ENCODE measurements around the gene CHD6. TPM values are rescaled to one million over a fixed set of nuclear protein-coding genes. Genes with fewer than 3 reads are reported as not detected.
A peak's percentile ranks its signal among the peaks of the same experiment; 100 is the strongest.

Gene CHD6
- total RNA-seq, 1 donor from 2014 or later, result 36.8 TPM

- H3K4me3 Mint-ChIP-seq, result no peak overlapping the region
- H3K27me3 Mint-ChIP-seq (ENCODE audit: insufficient read depth), result peaks cover 2% of the 10 kb centered on the region
- no peak for DNase-seq (ENCODE audit: low spot score)
- peaks cover 4% of the 10 kb centered on the region for H3K9me3 Mint-ChIP-seq
- peaks cover 43% of the 10 kb centered on the region for H3K36me3 Mint-ChIP-seq (ENCODE audit: low read depth)
- intact Hi-C loops (cut with micrococcal nuclease), result no loop called here
- H3K4me1 Mint-ChIP-seq (ENCODE audit: low read depth), result peaks cover 21% of the 10 kb centered on the region
- H3K27ac Mint-ChIP-seq, result no peak overlapping the region
These were observed 171.7 kb downstream of the CHD6 start for GRCh38 chr20:41446456-41446855.

GRCh38 chr20:41444821-41445220, 173.4 kb downstream of the CHD6 start:
- no peak overlapping the region for H3K4me3 Mint-ChIP-seq
- H3K27me3 Mint-ChIP-seq (ENCODE audit: insufficient read depth), result peaks cover 2% of the 10 kb centered on the region
- H3K27ac Mint-ChIP-seq, result no peak overlapping the region
- peaks cover 43% of the 10 kb centered on the region for H3K36me3 Mint-ChIP-seq (ENCODE audit: low read depth)
- intact Hi-C loops (cut with micrococcal nuclease), result loop anchor here (5.0 kb wide), 1 partner anchor 288 kb away; no protein-coding TSS in a partner anchor
- DNase-seq (ENCODE audit: low spot score), result no peak
- peaks cover 4% of the 10 kb centered on the region for H3K9me3 Mint-ChIP-seq
- peaks cover 34% of the 10 kb centered on the region for H3K4me1 Mint-ChIP-seq (ENCODE audit: low read depth)

- Mint-ChIP-seq H3K36me3 (ENCODE audit: low read depth) (peaks cover 49% of the 10 kb centered on the region), H3K27me3 (ENCODE audit: insufficient read depth) (peaks cover 2% of the 10 kb centered on the region), H3K27ac (peak overlapping the region; percentile 84), H3K9me3 (peaks cover 4% of the 10 kb centered on the region), H3K4me1 (ENCODE audit: low read depth) (peaks cover 38% of the 10 kb centered on the region), H3K4me3 (peak overlapping the region; percentile 1)
- intact Hi-C loops (cut with micrococcal nuclease), result loop anchor here (1.0 to 5.0 kb wide), 4 partner anchors 11 to 286 kb away; no protein-coding TSS in a partner anchor
- no peak for DNase-seq (ENCODE audit: low spot score)
These were observed 174.5 kb downstream of the CHD6 start for GRCh38 chr20:41443691-41444090.

- DNase-seq (ENCODE audit: low spot score), result no peak
- peaks cover 59% of the 10 kb centered on the region for H3K36me3 Mint-ChIP-seq (ENCODE audit: low read depth)
- intact Hi-C loops (cut with micrococcal nuclease), result loop anchor here (5.0 kb wide), 1 partner anchor 284 kb away; no protein-coding TSS in a partner anchor
- H3K9me3 Mint-ChIP-seq, result peaks cover 13% of the 10 kb centered on the region
- no peak overlapping the region for H3K4me3 Mint-ChIP-seq
- peaks cover 2% of the 10 kb centered on the region for H3K27me3 Mint-ChIP-seq (ENCODE audit: insufficient read depth)
- peaks cover 60% of the 10 kb centered on the region for H3K4me1 Mint-ChIP-seq (ENCODE audit: low read depth)
- H3K27ac Mint-ChIP-seq, result no peak overlapping the region
These were observed 177.3 kb downstream of the CHD6 start for GRCh38 chr20:41440882-41441281.

- DNase-seq (ENCODE audit: low spot score), result no peak
- H3K4me3 Mint-ChIP-seq, result no peak overlapping the region
- H3K4me1 Mint-ChIP-seq (ENCODE audit: low read depth), result peaks cover 76% of the 10 kb centered on the region
- peaks cover 17% of the 10 kb centered on the region for H3K9me3 Mint-ChIP-seq
- intact Hi-C loops (cut with micrococcal nuclease), result loop anchor here (2.0 kb wide), 2 partner anchors 181 to 255 kb away; partner anchors contain the start of gene CHD6
- H3K27ac Mint-ChIP-seq, result no peak overlapping the region
- peaks cover 2% of the 10 kb centered on the region for H3K27me3 Mint-ChIP-seq (ENCODE audit: insufficient read depth)
- H3K36me3 Mint-ChIP-seq (ENCODE audit: low read depth), result peaks cover 62% of the 10 kb centered on the region
These were observed 180.3 kb downstream of the CHD6 start for GRCh38 chr20:41437836-41438235.

- H3K27me3 Mint-ChIP-seq (ENCODE audit: insufficient read depth), result no peaks in the 10 kb centered on the region
- peaks cover 75% of the 10 kb centered on the region for H3K4me1 Mint-ChIP-seq (ENCODE audit: low read depth)
- peak overlapping the region; percentile 38 for H3K27ac Mint-ChIP-seq
- peaks cover 17% of the 10 kb centered on the region for H3K9me3 Mint-ChIP-seq
- DNase-seq (ENCODE audit: low spot score), result no peak
- peaks cover 61% of the 10 kb centered on the region for H3K36me3 Mint-ChIP-seq (ENCODE audit: low read depth)
- intact Hi-C loops (cut with micrococcal nuclease), result loop anchor here (1.0 to 2.0 kb wide), 3 partner anchors 8 to 256 kb away; partner anchors contain the start of gene CHD6
- H3K4me3 Mint-ChIP-seq, result peak overlapping the region; percentile 6
These were observed 181.5 kb downstream of the CHD6 start for GRCh38 chr20:41436679-41437078.

GRCh38 chr20:41433203-41433602, 185.0 kb downstream of the CHD6 start:
- DNase-seq (ENCODE audit: low spot score), result no peak
- Mint-ChIP-seq H3K36me3 (ENCODE audit: low read depth) (peaks cover 50% of the 10 kb centered on the region), H3K9me3 (peaks cover 22% of the 10 kb centered on the region), H3K4me1 (ENCODE audit: low read depth) (peaks cover 70% of the 10 kb centered on the region), H3K27me3 (ENCODE audit: insufficient read depth) (no peaks in the 10 kb centered on the region), H3K4me3 (no peak overlapping the region), H3K27ac (peak overlapping the region; percentile 84)
- intact Hi-C loops (cut with micrococcal nuclease), result loop anchor here (5.0 kb wide), 2 partner anchors 116 to 296 kb away; partner anchors contain the start of genes PLCG1 and ZHX3

- peaks cover 74% of the 10 kb centered on the region for H3K4me1 Mint-ChIP-seq (ENCODE audit: low read depth)
- intact Hi-C loops (cut with micrococcal nuclease), result loop anchor here (1.0 to 5.0 kb wide), 5 partner anchors 11 to 429 kb away; partner anchors contain the start of genes PLCG1 and ZHX3
These were observed 185.4 kb downstream of the CHD6 start for GRCh38 chr20:41432746-41433145.

GRCh38 chr20:41428285-41428684, 189.9 kb downstream of the CHD6 start:
- H3K4me1 Mint-ChIP-seq (ENCODE audit: low read depth), result peaks cover 46% of the 10 kb centered on the region
- intact Hi-C loops (cut with micrococcal nuclease), result loop anchor here (1.0 to 5.0 kb wide), 4 partner anchors 8 to 196 kb away; no protein-coding TSS in a partner anchor
- H3K36me3 Mint-ChIP-seq (ENCODE audit: low read depth), result peaks cover 41% of the 10 kb centered on the region

More at GRCh38 chr20:41432746-41433145, 185.4 kb downstream of the CHD6 start:
- Mint-ChIP-seq H3K27ac (peak overlapping the region; percentile 84), H3K9me3 (peaks cover 23% of the 10 kb centered on the region), H3K36me3 (ENCODE audit: low read depth) (peaks cover 53% of the 10 kb centered on the region), H3K4me3 (peak overlapping the region; percentile 41), H3K27me3 (ENCODE audit: insufficient read depth) (no peaks in the 10 kb centered on the region)
- DNase-seq (ENCODE audit: low spot score), result no peak

GRCh38 chr20:41427833-41428232, 190.3 kb downstream of the CHD6 start:
- H3K9me3 Mint-ChIP-seq, result peaks cover 9% of the 10 kb centered on the region
- peaks cover 44% of the 10 kb centered on the region for H3K36me3 Mint-ChIP-seq (ENCODE audit: low read depth)
- intact Hi-C loops (cut with micrococcal nuclease), result loop anchor here (1.0 to 5.0 kb wide), 4 partner anchors 8 to 196 kb away; no protein-coding TSS in a partner anchor

More at GRCh38 chr20:41428285-41428684, 189.9 kb downstream of the CHD6 start:
- Mint-ChIP-seq H3K4me3 (peak overlapping the region; percentile 69), H3K9me3 (peaks cover 9% of the 10 kb centered on the region), H3K27me3 (ENCODE audit: insufficient read depth) (no peaks in the 10 kb centered on the region), H3K27ac (peak overlapping the region; percentile 94)
- DNase-seq (ENCODE audit: low spot score), result peak; percentile 32

GRCh38 chr20:41426976-41427375, 191.2 kb downstream of the CHD6 start:
- peaks cover 36% of the 10 kb centered on the region for H3K4me1 Mint-ChIP-seq (ENCODE audit: low read depth)
- DNase-seq (ENCODE audit: low spot score), result no peak
- H3K4me3 Mint-ChIP-seq, result no peak overlapping the region
- peak overlapping the region; percentile 94 for H3K27ac Mint-ChIP-seq
- intact Hi-C loops (cut with micrococcal nuclease), result loop anchor here (5.0 kb wide), 1 partner anchor 195 kb away; no protein-coding TSS in a partner anchor
- no peaks in the 10 kb centered on the region for H3K27me3 Mint-ChIP-seq (ENCODE audit: insufficient read depth)
- peaks cover 46% of the 10 kb centered on the region for H3K36me3 Mint-ChIP-seq (ENCODE audit: low read depth)
- H3K9me3 Mint-ChIP-seq, result peaks cover 9% of the 10 kb centered on the region

More at GRCh38 chr20:41427833-41428232, 190.3 kb downstream of the CHD6 start:
- Mint-ChIP-seq H3K27me3 (ENCODE audit: insufficient read depth) (no peaks in the 10 kb centered on the region), H3K4me3 (no peak overlapping the region), H3K4me1 (ENCODE audit: low read depth) (peaks cover 41% of the 10 kb centered on the region), H3K27ac (peak overlapping the region; percentile 94)
- DNase-seq (ENCODE audit: low spot score), result no peak

GRCh38 chr20:41426086-41426830, 191.9 kb downstream of the CHD6 start:
- Mint-ChIP-seq H3K4me3 (no peak overlapping the region), H3K36me3 (ENCODE audit: low read depth) (peaks cover 52% of the 10 kb centered on the region), H3K27ac (no peak overlapping the region), H3K27me3 (ENCODE audit: insufficient read depth) (no peaks in the 10 kb centered on the region), H3K9me3 (peaks cover 9% of the 10 kb centered on the region), H3K4me1 (ENCODE audit: low read depth) (peaks cover 43% of the 10 kb centered on the region)
- intact Hi-C loops (cut with micrococcal nuclease), result loop anchor here (5.0 kb wide), 1 partner anchor 194 kb away; no protein-coding TSS in a partner anchor
- DNase-seq (ENCODE audit: low spot score), result no peak
